NCI-H187 treated with DMSO at 0.1 percent for 48 hours (cell line): Measurements from ENCODE around the gene LUM.
"Not testable (repeated sequence)": the region's sequence is repeated elsewhere in the genome, so short reads cannot be mapped to it uniquely, and the experiment has no call there.

Source experiments
- DNase-seq: peaks from one replicate; lab custom pipeline; 2025; lab: John Stamatoyannopoulos, UW

Gene LUM

DNA sequence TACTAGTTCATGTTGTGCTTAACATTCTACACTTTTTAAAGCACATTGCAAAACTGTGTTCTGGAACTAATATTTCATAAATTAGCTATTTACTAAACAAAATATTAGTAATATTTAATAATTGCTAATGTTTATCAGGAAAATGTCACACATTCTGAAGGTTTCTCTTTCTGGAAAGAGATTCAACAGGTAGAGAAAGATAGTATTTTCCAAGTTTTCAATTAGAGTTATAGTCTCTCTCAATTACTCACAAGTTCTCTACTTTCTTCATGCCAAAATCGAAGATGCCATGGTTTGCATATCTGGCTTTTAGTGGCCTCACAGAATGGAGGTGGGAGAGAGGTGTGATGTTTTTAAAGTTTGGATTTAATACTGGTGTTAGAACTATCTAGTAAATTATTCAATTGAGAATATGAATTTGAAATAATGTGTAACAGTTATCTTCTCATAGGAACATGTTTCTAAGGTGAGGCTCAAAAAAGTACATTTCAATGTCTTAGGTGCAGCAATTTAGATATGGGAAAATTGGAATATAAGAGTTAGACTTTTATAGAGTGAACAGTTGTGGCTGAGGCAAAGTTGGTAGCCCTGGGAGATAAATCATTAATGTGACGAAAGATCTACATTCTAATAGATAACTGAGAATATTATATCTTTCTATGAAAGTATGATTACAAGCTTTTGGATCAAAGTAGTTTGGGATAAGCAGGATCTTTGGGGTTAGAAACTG lies 1.5 kb downstream of the LUM start:
- DNase-seq: no peak

- peak; percentile 19 for DNase-seq
Observed at GRCh38 chr12:91109148-91109564, 2.1 kb downstream of the LUM start.

DNA sequence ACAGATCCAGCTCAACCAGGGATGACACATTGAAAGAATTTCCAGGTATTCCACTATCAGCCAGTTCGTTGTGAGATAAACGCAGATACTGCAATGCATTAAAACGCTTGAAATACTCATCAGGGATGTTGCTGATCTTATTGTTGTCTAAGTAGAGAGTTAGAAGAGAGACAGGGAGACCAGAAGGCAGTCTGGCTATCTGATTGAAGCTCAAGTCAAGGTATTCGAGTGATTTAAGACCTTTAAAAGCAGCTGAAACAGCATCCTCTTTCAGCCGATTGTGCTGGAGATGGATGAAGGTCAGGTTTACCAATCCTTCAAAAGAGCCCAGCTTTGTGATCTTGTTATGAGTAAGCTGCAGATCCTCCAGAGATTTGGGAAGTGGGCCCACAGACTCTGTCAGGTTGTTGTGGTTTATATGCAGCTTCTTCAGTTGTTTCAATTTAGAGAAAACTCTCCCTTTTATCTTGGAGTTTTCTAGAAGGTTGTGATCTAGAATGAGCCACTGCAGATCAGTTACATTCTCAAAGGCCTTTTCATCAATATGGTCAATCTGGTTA lies 3.0 kb downstream of the LUM start:
- no peak for DNase-seq

GRCh38 chr12:91106283-91106682 lies 5.0 kb downstream of the LUM start:
- no peak for DNase-seq

GRCh38 chr12:91105807-91106206 lies 5.5 kb downstream of the LUM start:
- DNase-seq: no peak

DNA sequence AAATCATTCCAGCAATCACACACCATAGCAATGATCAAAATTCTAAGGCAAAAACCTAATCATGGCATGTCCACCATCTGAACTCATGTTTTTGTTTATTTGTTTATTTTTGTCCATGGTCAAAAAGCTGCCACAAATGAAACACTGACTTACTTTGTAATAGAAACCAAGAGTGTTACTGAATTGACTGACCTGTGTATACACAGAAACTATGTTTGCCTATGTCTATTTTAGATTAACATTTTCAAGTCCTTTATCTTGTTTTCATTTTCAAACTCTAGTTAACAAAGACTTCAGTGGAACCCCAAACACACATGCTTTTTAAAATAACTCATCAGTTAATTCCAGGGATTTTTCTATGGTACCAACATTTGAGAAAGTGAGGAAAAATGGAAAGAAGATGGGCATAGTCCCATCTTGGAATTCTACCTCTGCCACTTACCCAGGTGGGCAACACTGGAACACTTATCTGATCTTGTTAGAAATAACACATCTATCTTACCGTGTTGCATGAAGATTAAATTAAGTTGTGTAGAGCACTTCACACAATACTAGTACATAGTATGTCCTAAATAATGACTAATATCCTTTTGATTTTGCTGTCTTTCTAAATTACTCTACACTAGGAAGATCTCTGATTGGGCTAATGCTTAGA lies 6.4 kb downstream of the LUM start:
- DNase-seq: no peak

DNA sequence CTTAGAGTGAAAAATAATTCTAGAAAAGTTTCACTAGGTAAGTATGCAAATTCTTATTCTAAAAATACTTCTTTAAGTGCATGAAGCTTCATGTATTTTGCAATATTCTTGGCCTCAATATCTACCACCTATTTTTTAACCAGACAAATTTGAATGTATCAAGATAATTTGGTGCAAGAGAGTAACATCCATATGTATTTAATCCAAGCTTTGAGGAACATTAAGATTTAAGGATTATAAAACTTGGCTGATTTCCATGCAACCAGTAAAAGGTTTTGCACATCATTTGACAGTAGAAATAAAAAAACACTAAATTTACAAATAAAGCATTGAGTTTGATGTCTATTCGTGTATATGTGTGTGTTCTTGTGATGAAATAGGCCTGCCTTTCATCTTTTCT lies 7.7 kb downstream of the LUM start:
- no peak for DNase-seq

DNA sequence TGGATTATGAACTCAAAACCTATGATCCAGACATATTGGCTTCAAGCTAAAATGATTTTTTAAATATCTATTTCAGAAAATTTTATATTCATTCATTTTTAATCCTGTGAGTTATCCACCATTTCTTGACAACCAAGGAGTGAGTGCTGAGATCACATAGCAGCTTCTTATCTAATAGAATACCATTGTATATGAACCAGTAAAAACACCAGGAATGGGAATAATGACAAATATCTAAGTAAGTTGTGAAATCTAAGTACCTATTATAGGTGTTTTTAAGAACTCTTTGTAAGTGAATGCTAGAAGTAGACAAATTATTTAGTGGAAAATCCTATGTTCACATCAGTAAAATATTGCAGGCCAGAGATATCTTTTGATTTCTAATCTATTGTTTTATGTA lies 8.2 kb downstream of the LUM start:
- no peak for DNase-seq

DNA sequence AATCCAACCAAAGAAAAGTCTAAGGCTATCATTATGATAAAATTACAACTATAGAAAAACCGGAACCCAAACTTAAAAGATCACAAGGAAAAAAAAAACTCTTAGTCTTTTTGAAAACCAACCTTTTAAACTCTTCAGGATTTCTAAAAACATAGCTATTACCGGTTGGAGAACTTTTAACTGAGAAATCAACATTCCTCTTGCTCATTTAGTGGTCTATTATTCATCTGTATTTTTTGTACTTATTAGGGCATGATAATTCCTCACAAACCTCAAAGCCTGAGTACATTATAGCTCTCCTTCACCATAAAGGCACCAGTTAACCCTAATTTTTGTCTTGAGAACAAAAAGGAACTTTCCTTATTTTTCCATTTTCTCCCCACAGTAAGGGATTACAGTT lies 10.4 kb downstream of the LUM start:
- DNase-seq: no peak

GRCh38 chr12:91099836-91100235 lies 11.5 kb downstream of the LUM start:
- DNase-seq: no peak

DNA sequence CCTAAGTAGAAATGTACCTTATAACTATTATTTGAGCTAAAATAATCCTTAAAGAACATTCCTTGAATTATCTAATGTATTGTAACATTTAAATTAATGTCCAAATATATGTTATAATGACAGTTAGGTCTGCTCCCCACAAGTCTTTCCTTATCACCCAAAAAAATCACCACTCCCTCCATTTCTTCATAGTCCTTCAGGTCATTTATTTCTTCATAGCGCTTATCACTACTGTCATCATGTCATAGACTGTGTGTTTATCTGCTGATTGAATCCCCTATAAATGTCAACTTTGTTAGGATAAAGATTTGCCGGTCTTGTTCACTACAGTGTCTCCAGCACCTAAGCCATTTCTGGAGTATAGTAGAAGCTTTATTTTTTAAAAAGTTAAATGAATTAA lies 12.0 kb downstream of the LUM start:
- DNase-seq: no peak

DNA sequence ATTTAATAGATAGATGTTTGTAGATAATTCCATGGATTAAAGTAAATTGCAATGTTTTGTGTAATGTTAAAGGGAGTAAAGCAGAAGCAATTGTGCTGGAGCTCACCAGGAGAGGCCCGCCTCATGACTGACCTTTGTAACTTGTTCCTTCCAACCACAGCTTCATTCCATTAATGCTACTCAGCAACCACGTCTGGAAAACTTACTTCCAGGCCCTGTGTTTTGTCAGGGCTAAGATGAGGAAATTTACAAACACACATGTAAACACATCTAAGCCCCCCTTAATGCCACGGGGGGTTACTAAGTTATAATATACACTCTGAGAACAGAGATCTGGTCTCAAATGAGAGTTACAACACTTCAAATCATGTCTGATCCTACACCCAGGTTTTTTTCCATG lies 12.4 kb downstream of the LUM start:
- no peak for DNase-seq

DNA sequence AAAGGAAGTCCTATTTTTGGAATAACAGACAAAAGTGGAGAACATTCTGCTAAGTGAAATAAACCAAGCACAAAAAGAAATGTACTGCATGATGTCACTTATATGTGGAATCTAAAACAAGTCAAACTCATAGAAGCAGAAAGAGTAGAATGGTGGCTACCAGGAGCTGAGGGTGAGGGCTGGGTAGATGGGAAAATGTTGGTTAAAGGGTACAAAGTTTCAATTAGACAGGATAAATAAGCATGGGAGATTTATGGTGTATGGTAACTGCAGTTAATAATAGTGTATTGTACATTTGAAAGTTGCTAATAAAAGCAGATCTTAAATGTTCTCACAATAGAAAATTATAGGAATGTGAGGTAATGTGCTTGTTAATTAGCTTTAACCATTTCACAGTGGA lies 12.8 kb downstream of the LUM start:
- DNase-seq: no peak

DNA sequence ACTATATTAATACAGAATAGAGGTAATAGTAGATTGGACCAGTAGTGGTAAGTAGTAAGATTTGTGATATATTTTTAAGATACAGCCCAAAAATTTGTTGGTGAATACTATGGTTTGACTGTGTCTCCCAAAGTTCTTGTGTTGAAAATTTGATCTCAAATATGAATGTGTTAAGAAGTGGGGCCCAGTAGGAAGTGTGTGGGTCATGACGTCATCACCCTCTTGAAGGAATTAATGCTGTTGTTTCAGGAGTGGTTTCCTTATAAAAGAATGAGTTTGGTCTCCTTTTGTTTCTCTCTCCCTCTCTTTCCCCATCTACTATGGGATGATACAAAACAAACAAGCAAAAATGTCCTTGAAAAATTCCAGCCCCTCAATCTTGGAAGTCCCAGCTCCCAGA lies 16.3 kb downstream of the LUM start:
- no peak for DNase-seq

- DNase-seq: no peak
Observed at GRCh38 chr12:91094032-91094662, 17.1 kb downstream of the LUM start.

- no peak for DNase-seq
Observed at GRCh38 chr12:91093341-91093740, 18.0 kb downstream of the LUM start.

DNA sequence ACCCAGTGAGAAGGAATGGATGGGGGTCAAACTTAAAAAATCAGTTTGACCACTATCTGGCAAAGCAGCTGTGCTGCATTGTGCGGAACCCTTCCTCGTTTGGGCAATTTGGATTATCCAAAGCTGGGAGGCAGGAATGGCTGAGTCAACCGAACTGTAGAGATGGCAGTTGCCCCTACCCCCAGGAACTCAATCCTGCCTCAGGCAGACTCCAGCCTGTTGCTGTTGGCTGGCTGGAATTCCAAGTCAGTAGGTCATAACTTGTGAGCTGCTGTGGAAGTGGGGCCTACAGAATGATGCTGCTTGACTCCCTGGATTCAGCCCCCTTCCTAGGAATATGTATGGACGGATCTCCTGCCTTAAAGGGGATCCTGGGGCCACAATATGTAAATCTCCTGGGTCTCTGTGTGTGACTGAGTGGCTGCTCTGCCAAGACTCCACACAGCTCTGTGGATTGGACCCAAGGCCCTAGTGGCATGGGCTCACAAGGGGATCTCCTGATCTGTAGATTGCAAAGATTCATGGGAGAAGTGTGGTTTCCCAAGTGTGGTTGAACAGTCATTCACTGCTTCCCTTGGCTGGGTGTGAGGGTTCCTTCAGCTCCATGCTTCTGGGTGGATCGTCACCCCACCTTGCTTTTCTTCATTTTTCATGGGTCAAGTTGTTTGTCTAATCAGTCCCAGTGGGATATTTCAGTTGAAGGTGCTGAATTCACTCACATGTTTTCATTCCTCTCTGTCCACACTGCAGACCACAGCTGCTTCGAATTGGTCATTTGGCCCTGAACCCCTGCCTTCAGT lies 19.2 kb downstream of the LUM start:
- no peak for DNase-seq

GRCh38 chr12:91089953-91090352 lies 21.3 kb downstream of the LUM start:
- not testable (repeated sequence) for DNase-seq

GRCh38 chr12:91080041-91080440 lies 31.3 kb downstream of the LUM start:
- no peak for DNase-seq

DNA sequence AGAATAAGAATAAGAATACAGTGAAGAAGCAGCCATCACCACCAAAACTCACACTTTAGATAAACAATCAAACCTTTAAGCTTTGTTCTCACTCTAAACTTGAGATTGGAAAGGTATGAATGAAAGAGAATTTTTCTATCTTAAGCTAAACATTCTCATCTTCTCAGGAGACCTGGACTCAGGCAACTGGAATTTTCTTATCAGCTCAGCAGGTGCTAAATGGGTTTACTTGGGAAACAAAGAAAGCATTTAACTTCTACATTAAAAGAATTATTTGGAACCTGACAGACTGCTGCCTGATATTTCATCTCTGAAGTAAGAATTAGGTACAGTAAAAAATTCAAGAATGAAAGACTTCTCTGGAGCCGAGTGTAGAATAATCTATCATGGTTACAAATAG lies 32.8 kb downstream of the LUM start:
- DNase-seq: no peak

DNA sequence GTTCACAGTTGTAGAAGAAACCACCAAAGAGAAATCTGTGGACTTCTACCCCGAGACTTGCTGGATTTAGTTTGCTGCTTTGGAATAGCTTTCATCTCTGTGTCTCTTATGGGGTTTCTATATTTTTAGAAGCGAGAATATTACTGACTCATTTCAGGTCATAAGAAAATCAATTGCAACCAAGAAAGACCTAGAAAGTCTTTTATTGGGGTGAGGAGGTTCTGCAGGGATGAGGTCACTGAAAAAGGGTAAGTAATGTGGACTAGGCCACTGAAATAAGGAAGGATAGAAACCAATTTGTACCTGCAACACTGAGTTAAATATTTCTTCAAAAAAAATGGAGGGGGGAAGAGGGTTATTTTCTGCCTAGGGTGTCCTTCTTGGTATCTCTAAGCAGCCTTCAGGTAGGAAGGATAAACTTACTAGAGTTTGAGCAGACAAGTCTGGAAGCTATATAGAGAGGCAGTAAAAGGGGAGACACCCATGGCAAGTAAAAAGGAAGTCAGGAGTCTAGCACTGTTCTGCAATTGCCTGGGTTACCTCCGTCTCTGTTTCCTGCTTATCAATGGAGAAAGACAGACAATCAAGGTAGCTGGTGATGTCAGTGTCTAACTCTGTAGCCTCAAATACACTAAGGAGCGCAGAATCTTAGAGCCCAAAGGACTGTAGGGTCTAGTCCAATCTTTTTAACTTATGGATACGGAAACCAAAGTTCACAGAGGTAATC lies 33.9 kb downstream of the LUM start:
- no peak for DNase-seq

GRCh38 chr12:91074851-91075250 lies 36.4 kb downstream of the LUM start:
- no peak for DNase-seq
